ENCODE data around the gene ANKRD13B.

ANKRD13B gene

DNA sequence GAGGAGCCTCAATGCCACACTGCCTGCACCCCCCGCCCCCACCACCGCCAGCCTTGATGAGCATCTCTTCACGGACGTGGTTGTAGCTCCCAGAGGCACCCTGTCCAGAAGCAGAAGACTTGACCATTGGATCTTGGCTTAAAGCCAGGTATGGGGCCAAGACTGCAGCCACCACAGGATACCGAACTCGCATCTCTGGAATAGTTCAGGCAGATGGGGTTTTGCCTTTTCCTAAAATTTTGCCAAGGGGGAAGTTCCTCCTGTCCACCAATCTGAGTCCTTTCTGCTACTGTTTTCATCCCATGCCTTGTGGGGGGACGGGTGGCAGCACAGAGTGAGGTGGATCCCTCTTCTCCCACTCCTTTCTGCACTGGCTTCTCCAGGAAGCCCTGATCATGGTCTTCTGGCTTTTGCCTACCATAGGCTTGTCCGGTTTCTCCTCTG is 28.8 kb downstream of the ANKRD13B start:
- no peak for TF ChIP-seq CTCF (IDR thresholded peaks at IDR 0.05; ENCODE audit: borderline replicate concordance, control extremely low read depth, extremely low read depth, insufficient read depth, missing control alignments)
- DNase-seq (ENCODE audit: low spot score), result no peak
- in situ Hi-C loops (cut with MboI; ENCODE audit: low sequenced_read_pairs, unreplicated experiment), result no loop called here

DNA sequence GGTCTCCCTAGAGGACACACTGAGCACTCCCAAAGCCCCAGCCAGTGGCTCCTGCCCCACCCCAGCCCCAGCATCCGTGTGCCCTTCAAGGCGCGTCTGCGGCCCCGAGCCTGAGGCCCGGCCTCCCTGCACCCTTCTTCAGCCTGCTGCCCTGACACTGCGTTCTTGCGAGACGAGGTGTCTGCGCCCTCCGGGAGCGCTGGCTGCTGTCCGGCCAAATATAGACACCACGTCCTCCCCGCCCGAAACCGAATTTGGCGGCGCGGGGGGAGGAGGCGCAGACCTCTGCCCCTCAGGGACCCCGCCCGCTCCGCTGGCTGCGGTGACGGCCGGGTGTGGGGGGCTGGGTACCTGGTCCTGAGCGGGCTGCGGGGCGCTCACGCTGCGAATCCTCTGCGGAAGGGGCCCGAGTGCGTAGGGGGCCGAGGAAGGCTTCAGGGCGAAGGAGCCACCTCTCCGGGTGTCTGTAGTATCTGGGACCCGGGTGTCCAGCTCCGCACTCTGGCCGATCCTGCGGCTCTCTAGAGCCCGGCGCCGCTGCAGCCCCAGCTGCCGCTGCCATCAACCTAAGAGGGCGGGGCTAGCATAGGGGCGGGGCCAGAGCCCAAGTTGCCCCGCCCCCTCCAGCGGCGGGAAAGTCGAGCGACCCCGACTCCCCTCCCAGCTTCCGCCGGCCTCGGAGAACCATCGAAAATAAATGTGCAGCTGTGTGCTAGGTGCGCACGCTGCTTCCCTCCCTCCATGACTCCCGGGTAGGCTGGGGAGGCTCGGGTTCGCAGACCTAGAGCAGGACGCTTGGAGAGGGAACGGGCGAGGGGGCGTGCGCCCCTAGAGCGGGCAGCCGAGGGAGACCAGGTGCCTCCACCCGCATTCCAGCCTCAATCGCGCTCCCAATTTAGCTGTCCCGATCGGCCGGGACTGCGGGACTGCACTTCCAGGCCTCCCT is 29.7 kb downstream of the ANKRD13B start, which contains the start of gene CORO6:
Gene CORO6 (minus strand): TSS at position 576 of the 946 bp plus-strand sequence. CDS start 1,491 bp downstream, outside the sequence.
- no peak for TF ChIP-seq CTCF (IDR thresholded peaks at IDR 0.05; ENCODE audit: borderline replicate concordance, control extremely low read depth, extremely low read depth, insufficient read depth, missing control alignments)
- in situ Hi-C loops (cut with MboI; ENCODE audit: low sequenced_read_pairs, unreplicated experiment), result no loop called here
- DNase-seq (ENCODE audit: low spot score), result peak; percentile 88

GRCh38 chr17:29623283-29623647 is 30.3 kb downstream of the ANKRD13B start:
- DNase-seq (ENCODE audit: low spot score), result no peak
- in situ Hi-C loops (cut with MboI; ENCODE audit: low sequenced_read_pairs, unreplicated experiment), result no loop called here
- TF ChIP-seq CTCF (IDR thresholded peaks at IDR 0.05; ENCODE audit: borderline replicate concordance, control extremely low read depth, extremely low read depth, insufficient read depth, missing control alignments), result no peak

DNA sequence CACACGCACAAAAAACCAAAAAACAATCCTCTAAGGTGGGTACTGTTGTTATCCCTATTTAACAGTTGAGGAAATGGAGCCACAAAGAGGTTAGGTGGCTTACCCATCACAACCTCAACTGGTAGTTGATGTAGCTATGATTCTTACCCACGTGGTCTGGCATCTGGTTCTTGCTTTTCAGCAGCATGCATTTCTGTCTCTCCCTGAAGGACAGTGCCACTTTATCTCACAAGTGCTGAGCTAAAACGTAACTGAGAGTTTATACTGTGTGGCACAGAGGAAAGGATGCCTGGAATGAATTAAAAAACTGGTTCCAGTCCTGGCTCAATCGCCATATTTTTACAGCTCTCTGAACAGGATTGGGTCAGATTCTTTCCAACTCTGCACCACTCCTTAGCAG is 31.7 kb downstream of the ANKRD13B start:
- in situ Hi-C loops (cut with MboI; ENCODE audit: low sequenced_read_pairs, unreplicated experiment), result no loop called here
- no peak for DNase-seq (ENCODE audit: low spot score)
- TF ChIP-seq CTCF (IDR thresholded peaks at IDR 0.05; ENCODE audit: borderline replicate concordance, control extremely low read depth, extremely low read depth, insufficient read depth, missing control alignments), result no peak

DNA sequence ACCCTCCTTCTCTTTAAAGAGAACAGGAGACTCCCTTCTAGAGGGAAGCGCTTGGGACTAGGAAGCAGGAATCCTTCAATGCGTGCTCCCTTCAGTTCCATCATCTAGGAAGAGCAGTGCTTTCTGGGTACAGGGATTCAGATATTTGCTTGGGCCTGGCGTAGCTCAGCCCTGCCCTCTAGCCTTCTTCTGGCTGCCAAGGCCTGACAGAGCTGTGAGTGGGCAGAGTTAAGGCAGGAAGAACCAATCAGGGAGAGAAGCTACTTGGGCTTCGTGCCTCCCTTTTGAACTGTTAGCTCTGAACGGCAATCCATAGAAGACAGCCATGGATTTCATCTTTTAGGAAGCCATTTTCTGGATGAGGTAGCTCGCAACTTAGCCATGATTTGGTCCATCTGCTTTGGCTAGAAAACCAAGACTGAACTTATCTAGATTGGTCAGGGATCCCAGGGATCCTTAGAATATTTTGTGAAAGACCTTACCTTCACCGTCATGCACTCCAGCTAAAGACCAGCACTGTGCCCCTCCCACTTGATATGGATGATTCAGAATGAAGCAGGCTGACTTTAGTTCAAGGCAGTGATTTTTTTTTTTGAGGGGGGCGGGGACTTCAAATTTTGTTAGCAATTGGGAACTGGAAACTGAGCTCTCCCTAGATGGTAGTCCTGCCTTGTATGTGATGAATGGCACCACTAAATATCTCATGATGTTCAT is 32.3 kb downstream of the ANKRD13B start:
- in situ Hi-C loops (cut with MboI; ENCODE audit: low sequenced_read_pairs, unreplicated experiment), result loop anchor here (25.0 kb wide), 1 partner anchor 312 kb away; the partner anchor contains the start of genes EFCAB5 and SSH2
- no peak for TF ChIP-seq CTCF (IDR thresholded peaks at IDR 0.05; ENCODE audit: borderline replicate concordance, control extremely low read depth, extremely low read depth, insufficient read depth, missing control alignments)
- DNase-seq (ENCODE audit: low spot score), result no peak

DNA sequence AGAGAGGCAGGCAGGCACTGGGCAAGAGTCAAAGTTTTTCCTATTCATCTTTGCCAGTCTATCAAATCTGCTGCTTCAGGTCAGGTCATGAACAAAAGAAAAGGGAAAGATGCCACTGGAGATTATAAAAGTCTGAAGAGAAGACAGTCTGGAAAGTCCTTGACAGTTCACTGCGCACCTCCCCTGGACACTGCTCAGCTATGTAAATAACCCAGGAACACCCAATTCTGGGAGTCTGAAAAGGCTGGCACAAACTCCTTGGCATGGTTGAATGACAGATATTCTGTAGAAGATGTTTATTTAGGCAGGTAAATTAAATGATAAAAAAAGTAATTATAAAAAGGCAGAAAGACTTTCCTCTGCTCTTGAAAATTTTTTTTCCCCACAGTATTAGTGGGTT is 35.0 kb downstream of the ANKRD13B start:
- in situ Hi-C loops (cut with MboI; ENCODE audit: low sequenced_read_pairs, unreplicated experiment), result loop anchor here (25.0 kb wide), 1 partner anchor 309 kb away; the partner anchor contains the start of genes EFCAB5 and SSH2
- no peak for TF ChIP-seq CTCF (IDR thresholded peaks at IDR 0.05; ENCODE audit: borderline replicate concordance, control extremely low read depth, extremely low read depth, insufficient read depth, missing control alignments)
- no peak for DNase-seq (ENCODE audit: low spot score)

All from GM13976 (cell line).